ENCODE results near the gene PRKAG2.
"Not testable (repeated sequence)": the region's sequence is repeated elsewhere in the genome, so short reads cannot be mapped to it uniquely, and the experiment has no call there.

Gene PRKAG2

DNA sequence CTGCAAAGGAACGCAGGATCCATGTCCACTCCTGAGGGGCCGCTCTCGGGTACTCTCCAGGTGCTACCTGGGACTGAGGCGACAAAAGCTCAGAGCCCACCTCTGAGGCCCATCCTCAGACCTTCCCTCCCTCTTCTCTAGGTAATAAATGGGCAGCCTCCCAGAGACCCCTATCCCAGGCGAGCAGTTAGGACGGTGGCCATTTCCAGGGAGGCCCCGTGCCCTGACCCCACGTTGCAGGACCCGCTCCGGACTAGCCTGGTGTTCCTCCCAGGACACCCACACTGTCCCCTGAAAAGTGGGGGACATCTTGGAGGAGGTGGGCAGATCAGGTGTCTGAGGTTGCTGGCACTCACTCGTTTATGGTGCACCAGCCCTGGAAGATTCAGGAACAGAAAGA lies 44.3 kb downstream of the PRKAG2 start:
- no peak for DNase-seq

DNA sequence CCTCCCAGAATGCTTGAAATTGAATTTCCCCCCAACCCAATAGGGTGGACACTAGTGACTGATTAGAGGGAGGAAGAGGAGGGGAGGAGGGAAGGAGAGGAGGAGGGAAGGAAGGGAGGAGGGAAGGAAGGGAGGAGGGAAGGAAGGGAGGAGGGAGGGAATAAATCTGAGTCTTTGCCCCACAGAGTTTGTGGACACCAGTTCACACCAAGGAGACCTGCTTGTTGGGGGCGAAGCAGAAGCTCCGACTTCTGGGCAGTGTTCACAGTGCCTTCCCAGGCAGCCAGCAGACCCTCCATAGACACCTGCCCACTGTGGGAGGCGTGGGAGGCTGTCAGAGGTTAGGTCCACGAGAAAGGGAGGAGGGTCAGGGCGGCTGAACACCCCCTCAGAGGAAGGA lies 44.8 kb downstream of the PRKAG2 start:
- DNase-seq = no peak

DNA sequence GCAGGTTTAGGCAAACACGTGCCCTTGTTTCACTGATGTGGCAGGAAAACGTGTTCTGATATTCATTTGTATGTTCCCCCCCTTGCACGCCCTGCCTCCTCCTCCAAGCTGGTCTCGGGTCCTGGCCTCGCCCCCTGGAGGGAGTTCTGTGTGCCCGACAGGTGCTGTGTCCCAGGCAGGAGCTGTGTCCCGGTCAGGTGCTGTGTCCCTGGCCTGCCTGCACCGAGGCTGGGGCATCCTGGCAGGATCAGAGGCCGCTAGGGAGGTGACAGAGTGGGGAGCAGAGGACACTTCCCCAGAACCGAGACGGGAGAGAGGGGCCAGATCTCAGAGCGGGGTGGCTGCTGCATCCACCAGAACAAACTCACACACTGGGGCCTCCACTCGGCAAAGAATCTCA lies 45.3 kb downstream of the PRKAG2 start:
- no peak for DNase-seq

DNA sequence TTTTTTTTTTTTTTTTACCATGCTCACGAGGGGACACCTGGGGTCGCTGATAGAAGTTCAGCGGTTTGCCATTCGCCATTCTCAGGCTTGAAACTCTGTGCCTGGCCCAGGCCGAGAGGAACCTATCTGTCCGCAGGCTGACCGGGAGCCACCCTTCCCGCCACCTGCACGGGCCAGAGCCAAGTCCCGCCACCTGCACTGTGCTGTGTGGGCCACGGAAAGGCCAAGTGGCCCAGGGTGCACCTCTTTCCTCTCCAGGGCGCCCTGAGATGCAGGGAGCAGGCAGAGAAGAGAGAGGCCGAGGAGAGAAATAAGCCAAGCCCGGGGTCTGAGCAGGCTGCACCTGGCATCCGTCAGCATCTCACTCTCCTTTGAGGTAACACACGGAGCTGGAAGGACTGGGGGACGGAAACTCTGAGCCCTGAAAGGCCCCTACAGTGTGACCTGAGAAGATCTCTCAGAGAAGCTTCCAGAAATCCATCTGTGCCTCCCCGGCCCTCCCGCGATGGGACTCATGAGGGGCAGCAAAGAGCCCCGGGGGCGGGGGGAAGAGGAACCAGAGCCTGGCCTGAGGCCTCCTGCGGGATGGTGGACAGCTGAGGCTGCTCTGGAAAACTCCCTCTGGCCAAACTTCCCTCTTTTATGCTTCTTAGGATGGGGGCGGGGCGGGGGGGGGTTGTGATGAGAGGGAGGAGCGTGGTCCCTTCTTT lies 46.6 kb downstream of the PRKAG2 start:
- no peak for DNase-seq

DNA sequence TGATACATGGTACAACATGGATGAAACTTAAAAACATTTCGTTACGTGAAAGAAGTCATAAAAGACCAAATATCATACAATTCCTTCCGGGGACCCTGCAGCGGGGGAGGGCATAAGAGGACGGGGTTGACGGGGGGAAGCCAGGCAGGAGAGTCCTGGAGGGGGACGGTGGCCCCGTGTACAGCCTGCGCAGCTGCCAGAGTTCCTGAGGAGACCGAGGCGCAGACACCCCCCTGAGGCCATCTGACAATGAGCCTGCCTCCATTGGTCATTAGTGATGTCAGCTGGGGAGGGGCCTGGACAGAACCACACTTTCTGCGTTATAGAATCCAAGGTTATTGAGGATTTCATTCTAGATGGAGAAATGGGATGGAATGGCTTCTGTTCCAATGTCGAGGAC lies 47.2 kb downstream of the PRKAG2 start:
- DNase-seq = no peak

DNA sequence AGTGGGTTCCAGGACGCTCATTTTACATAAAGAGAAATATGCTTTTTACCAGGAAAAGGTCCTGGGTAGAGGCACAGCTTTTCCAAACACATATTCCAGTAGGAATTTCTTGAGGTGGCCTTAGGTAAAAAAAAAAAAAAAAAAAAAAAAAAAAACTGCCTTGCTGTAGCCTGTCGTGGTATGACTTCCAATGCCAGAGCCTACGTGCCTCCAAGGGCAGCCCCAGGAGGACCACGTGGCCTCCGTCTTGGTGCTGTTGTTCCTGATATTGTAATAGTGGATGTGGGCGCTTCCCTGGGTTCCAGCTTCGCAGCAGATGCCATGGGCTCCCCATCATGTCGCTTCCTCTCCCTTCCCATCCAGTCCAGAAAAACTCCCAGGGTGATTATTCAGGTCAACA lies 49.3 kb downstream of the PRKAG2 start:
- no peak for DNase-seq

DNA sequence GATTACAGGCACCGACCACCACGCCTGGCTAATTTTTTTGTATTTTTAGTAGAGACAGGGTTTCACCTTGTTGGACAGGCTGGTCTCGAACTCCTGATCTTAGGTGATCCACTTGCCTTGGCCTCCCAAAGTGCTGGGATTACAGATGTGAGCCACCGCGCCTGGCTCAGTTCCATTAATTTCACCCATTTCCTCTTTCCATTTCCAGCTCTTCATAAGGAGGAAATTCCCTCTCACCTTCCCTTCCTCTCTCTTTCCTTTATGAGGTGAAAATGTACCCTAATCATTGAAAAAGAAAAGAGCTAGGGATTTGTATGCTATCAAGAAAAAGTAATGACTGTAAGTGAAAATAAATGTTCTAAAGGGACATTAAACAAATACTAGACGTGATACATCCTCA lies 50.6 kb downstream of the PRKAG2 start:
- DNase-seq = not testable (repeated sequence)

DNA sequence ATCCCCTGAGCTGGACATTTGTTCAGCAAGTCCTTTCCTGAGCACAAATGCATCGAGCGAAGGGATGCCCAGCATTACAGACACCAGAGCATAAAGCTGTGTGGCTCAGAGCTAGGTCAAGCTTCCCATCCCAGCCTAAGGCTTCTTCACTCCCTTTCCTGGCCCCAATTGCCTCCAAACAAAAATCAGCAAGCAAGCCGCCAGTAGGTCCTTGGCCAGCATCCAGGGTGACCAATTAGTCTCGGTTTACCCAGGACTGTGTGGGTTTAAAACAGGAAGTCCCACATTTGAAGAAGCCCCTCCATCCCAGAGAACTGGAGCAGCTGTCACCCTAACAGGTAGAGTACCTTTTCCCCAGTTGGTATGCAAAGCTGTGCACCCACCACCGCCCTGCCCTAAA lies 51.2 kb downstream of the PRKAG2 start:
- DNase-seq = no peak

DNA sequence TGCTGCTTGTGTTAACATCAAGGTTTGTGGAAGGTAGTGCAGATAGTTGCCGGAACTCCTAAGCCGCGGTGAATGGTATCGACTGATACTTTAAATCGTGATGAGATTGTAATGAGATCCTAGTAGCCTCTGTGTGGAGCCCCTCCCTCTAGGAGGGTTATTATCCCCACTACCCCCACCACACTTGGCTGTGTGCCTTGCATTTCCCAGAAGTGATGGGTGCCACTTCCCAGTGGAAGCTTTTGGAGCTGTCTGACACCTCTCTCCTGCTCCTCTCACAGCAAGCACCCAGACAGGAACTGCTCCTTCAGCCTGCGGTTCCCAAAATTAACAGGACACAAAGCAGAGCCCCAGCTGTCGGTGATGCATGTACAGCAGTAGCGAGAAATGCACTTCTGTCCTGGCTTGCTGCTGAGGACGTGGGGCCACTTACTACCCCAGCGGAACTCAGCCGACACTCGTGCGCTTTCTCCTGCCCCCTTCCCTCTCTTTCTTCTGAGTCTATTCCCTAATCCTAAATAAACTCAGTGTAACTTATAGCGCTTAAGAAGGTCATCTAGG lies 52.5 kb downstream of the PRKAG2 start:
- no peak for DNase-seq

DNA sequence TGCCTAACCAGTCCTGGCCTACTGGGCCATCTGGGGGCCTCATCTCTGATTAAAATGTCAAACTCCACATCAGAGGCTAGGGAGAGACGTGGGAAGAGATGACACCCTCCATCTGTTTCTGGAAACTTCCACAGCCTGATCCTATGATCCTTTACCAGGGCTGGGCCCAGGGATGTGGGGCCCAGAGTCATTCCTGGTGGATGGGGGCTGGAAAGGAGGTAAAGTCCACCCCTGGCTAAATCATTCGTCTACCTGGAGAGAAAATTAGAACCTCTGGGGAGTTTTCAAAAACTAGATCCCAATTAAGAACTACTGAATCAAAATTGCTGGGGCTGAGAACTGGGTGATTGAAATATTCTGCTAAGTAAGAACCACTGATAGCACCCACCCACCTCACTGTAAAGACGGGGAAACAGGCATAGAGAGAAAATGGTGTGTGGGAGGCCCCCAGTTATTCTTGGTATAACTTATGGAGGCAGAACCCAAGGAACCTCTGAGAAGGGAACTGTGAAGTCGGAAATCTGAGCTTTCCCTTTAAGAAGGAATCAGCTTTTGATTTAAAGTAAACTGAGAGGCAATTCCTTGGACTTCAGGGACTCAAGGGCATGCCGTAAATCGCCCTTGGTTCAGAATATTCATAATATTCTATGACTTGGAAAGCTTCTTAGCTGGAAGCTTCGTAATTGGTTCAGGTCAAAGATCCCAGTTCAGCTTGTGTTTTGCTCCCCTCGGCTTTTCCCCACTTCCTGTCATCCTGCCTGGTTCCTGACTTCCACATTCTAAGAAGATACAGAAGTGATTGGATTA lies 53.1 kb downstream of the PRKAG2 start:
- no peak for DNase-seq

DNA sequence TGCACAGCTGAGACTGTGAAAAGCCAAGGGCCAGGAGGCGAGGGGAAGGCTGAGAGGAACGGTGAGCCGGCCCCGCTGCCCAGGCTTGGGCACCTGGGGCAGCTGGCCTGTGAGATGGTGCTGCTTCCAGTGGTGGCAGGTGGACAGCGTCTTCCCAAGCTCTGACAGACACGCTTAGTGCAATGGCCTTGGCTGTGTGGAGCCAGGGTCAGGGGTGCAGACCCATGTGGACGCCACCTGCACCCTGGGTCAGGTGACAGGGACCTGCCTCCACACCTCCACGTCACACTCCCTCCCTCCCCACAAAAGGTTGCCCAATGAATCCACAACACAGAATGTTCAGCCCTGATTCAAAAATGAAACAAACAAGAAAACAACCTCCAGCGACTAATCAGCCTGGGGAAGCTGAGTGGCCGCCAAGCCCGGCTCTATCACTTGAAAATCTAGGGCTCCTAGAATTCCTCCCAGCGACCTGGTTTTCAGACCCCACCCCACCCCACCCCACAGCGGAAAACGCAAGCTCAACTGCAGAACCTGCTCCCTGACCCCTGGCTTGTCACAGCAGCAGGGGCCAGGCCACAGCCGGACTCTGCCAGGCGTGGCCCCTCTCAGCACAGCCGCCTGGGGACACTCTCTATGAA lies 54.3 kb downstream of the PRKAG2 start:
- no peak for DNase-seq

DNA sequence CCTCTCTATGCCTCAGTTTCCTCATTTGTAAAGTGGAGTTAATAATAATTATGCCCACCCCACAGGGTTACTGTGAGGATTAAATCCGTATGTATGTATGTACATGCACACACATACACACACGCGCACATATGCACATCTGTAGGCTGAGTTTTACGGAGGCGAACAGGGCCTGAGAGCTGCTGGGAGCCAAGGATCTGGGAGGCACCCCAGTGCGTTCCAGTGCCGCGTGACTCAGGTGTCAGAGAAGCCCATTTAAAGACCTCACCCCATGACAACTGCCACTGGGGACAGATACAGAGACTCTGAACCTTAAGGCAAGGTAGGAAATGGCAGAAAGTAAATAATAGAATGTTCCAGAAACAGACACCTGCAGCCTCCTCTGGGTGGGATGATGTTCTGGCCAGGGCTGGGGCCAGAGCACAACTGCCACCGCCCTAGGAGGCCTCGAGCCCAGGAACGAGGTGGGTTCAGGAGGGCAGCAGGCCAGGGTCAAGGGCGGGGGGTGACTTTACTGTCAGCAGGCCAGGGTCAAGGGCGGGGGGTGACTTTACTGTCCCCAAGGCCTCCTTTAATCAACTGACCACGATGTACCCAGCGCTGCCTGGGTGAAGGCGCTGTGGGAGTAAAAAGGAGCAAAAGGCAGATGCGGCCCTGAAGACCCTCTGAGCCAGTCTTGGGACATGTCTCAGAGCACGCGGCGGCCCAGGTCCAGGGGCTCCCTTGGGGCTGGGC lies 54.9 kb downstream of the PRKAG2 start:
- DNase-seq = no peak

DNA sequence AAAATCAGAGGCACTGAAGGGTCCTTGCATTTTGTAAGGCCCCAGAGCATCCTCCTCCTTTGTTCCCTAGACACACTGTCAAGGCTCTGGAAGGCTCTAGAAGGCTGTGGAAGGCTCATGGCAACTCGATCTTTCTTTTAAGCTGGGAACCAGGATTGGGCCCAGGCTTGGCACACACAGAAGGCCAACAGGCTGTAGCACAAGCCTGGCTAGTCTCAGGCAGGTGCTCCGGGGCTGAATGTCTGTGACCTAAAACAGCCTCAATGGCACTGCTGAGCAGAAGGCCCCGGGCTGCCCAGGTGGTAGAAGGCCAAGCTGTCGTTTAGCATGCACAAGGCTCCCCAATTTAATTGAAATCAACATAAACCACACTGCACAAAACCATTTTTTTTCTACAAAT lies 55.7 kb downstream of the PRKAG2 start:
- DNase-seq = no peak

DNA sequence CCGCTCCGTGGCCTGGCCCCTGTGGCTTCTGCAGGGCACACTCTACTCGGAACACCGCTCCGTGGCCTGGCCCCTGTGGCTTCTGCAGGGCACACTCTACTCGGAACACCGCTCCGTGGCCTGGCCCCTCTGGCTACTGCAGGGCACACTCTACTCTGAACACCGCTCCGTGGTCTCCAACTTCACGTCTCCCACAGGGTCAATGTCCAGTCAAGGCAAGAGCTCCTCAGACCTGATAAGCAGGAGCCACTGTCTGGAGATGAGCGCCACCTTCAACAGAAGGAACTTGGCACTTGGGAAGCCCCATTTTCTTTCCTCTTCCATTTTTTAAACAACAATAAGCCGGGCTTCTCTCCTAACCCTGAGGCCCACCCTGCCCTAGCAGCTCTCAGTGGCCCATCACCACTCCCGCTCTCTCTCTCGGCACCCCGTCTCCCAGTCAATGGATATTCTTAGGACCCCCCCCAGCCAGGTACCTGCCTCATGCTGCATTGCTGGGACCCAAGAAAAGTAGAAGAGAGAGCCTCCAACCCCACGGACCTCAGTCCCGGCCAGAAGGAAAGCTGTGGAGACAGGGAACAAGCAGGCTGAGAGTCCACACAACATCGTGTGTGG lies 56.3 kb downstream of the PRKAG2 start:
- no peak for DNase-seq

DNA sequence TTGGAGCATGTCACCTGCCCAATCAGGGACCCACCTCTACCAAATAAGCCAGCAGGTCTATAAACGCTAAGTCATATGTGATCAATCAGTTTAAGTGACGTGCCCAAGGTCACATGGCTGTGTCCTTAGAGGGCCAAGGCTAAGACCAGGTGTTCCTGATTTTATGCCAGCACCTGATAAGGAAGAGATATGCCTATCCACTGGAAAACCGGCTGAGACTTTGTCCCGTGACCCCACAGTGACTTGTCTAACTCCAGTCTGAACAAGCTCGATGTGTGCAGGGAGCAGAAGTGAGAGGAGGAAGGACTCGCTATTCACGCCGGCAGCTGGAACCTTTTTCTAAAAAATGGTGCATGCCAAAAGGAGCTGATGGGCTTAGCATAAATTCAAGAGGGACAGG lies 57.0 kb downstream of the PRKAG2 start:
- no peak for DNase-seq

DNA sequence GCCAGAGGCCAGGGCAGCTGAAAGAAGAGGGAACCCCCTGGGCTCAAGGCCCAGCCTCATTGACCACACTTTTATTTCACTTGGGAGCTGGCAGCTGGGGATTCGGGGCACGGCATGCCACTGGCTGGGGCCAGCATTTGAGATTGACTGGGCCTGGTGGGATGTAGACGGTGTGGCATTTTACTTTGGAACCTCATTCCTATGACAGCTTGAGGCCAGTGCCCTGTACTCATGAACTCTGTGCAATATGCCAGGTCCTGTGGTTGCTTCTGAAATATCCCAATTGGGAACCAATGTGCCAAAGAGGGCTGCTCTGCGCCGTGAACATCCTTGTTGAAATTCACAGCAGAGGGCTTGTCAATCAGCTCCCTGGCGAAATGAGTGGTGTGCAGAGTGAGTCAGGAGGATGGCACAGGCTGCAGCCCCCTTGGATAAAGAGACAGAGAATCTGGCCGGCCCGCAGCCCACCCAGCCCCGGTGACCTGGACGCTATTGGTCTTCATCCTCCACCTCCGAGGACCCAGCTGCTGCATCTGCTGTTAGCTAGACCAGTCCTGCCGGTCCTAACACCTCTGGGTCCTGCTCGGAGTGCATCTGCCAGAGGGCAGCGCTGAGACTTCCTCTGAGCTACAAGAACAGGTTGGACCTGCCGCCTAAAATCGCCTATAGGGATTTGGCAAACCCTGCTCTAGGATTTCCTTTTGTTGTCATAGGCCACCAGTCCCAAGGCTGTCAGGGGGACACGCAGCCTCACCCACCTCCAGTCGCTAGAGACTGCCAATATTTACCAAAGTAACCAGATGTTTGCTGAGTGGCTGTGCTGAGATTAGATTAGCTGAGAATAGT lies 58.0 kb downstream of the PRKAG2 start:
- no peak for DNase-seq

DNA sequence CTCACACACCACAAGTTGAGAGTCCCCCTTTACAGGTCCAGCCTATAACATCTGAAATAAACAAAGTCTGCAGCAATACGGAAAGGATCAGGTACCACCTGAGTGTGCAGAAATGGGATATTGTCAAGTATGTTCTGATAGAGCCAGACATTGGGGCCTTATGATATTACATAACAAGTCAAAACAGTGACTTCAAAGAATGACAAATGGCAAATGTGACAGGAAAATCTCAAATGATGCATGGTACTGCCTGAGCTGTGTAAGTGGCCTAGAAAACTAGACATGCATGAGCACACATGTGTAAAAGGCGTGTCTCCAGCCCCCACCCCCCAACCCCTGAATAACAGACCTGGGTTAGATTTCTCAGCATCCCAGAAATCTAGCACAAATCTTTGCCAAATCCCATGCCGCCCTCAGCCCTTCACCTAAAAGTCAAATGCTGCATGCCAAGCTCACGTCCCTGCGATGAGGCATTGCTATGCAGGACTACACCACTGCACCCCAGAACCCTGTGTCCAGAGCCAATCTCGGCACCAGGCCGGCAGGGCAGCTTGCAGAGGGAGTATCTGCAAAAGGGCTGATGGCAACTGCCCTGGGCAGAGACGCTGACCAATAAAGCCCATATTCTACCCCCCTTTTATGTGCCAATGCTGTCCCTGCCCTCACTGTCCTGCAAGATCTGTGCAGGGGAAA lies 58.8 kb downstream of the PRKAG2 start:
- DNase-seq = no peak

DNA sequence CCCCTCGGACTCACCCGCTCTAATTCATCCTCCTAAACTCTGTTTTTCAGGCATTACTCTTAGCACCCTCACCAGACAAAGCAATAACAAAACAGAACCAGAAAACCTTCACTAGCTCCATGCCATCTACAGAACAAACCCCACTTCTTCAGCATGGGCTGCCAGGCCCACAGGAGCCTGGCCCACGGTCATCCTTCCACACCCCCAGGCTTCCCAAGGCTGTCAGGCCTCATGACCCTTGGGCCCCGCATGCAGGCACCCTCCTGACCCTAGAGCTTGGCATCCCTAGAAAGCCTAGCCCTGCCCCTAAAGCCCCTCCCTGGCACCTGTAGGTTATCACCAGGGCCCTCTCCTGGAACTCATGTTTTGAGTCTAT lies 59.6 kb downstream of the PRKAG2 start:
- no peak for DNase-seq

DNA sequence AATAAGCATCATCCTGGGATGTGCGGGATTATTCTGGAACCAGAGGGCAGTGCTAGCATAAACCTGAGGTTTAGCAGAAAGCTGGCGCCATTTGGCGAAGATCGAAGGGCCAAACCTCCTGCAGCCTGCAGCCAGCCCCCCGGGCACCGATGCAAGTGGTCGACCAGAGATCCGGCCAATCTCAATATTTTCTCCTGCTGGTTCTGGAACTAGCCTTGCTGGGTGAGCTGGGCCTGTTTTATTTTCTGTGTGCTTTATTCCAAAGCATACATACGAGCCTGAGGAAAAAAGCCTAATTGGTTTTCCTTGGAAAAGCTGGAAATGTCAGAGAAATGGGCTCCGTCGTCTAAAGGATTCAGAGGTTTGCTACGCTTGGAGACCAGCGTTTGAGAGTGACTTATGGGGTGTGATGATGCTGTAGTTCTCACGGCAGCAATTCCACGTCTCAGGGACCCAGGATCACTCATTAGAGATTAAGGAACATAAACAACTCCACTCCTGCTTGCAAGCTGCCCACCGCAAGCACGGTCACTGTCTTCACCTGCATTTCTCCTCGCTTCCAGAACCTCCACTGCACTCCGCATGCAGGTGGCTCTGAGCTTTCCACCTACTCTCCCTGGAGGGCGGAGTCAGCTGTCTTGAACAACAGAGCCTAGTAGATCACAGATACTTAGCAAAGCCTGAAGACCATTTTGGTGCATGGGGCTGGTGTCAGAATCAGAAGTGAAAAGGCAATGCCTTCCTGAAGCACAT lies 60.2 kb downstream of the PRKAG2 start:
- no peak for DNase-seq

DNA sequence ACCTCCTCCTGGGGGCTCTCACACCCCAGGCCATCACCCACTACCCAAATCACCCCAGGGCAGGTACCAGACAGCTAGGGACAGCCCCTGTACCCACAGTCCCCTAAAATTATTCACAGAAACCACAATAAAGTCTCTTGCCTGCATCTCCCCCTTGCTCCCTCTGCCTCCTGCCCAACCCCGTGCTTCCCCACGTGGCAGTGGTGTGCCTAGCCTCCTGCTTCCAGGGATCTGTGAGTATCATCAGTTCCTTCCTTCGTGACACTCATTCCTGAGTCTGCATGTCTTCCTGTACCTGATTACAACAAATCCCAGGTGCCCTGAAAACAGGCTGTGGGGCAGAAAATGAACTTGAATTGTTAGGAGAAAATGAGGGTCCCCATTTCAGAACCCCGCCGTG lies 61.5 kb downstream of the PRKAG2 start:
- DNase-seq = no peak

Data from activated effector memory CD4-positive, alpha-beta T cell treated with Interleukin-2 at 50 U/mL for 16 hours (primary cell).